HG03565 (cell line): Measurements from ENCODE around the gene MKRN1.
"Not testable (repeated sequence)": the region's sequence is repeated elsewhere in the genome, so short reads cannot be mapped to it uniquely, and the experiment has no call there.

Experiments used
- ATAC-seq: cut with Tn5 transposase; IDR thresholded peaks from one replicate; pipeline ENCODE4 v1.9.1; 2021; ENCODE audit warnings: mild to moderate bottlenecking, moderate library complexity; ENCODE audit not compliant: unreplicated experiment

Gene MKRN1, protein sequence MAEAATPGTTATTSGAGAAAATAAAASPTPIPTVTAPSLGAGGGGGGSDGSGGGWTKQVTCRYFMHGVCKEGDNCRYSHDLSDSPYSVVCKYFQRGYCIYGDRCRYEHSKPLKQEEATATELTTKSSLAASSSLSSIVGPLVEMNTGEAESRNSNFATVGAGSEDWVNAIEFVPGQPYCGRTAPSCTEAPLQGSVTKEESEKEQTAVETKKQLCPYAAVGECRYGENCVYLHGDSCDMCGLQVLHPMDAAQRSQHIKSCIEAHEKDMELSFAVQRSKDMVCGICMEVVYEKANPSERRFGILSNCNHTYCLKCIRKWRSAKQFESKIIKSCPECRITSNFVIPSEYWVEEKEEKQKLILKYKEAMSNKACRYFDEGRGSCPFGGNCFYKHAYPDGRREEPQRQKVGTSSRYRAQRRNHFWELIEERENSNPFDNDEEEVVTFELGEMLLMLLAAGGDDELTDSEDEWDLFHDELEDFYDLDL

GRCh38 chr7:140479062-140479738 lies at the start of gene MKRN1:
TSS of gene MKRN1 (minus strand) at chr7:140479505. CDS start at chr7:140479344, 161 bp downstream.
- ATAC-seq: peak; percentile 87

- ATAC-seq: no peak
Observed at GRCh38 chr7:140526787-140527664, 47.7 kb upstream of the MKRN1 start.

DNA sequence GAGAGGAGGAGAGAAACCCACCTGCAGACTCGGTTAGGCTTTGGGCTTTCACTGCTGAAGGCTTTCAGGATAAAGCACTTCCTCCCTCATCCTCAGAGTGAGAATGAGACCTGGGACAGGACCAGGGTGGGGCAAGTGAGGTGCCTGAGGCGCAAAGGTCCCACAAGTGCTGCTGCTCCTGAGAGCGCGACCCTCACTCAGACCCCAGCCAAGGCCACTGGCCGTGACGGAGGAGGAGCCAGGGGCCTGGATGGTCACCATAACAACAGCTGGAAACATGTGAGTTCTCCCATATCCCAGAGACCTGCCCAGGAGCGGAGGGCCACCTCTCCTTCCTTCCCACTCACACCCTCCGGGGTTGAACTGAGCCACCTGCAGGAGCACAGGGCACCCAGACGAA lies 46.9 kb upstream of the MKRN1 start:
- ATAC-seq: no peak

- ATAC-seq: no peak
Observed at GRCh38 chr7:140525743-140526142, 46.4 kb upstream of the MKRN1 start.

GRCh38 chr7:140521421-140521820 lies 42.1 kb upstream of the MKRN1 start:
- no peak for ATAC-seq

DNA sequence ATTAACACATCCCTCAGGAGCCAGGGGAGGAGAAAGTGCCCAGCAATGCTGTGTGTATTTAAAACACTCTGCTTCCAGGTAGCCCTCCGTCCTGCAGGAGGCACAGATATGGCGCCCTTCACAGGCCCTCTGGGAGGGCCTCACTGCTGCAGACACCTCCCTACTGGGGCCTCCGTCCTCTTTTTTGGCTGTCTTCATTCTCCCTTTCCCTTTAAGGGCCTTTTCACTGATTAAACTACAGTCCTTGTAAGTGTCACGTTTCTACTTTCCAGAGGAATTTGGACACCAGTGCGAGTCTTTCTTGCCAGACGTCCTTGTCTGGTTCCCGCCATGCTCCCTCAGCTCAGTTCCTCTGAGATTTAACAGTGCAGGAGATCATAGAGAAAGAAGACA lies 39.7 kb upstream of the MKRN1 start:
- ATAC-seq: no peak

GRCh38 chr7:140518370-140519006 lies 39.2 kb upstream of the MKRN1 start:
- no peak for ATAC-seq

DNA sequence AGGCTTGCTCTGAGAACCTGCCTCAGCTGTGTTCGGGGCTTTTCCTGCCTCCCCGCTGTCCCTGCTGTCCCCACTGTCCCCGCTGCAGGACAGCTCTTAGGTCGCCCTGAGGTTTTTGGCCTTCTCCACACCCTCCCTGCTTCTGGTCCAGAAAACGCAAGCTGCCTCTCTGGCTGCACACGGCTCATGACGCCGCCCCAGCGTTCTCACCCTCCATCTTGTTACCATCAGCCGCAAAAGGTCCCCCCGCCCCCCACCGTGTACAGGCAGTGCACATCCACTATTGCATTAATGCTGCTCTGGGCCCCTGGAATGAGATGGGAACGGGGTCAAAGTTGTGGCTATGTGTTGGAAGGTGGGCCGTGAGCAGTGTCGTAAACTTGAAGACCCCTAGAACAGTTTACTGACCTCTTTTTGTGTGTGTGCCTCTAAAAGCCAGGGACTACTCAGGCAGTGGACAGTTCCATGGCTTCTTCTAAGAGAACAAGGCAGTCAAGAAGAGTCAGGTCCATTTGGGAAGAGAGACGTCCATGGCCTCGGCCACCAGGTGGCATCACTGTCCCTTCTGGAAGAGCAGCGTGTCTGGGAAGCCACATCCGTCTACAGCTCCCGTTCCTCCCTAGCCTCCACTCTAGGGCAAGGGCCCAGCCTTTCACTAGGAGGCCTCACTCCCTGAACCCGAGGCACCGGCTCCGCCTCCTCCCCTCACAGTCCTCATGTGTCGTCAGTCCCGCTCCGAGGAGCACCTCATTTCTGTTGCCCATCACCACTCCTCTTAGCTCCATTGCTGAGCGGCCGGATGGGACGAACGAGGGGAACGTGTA lies 38.5 kb upstream of the MKRN1 start:
- no peak for ATAC-seq

- ATAC-seq: no peak
Observed at GRCh38 chr7:140512317-140513000, 33.2 kb upstream of the MKRN1 start.

DNA sequence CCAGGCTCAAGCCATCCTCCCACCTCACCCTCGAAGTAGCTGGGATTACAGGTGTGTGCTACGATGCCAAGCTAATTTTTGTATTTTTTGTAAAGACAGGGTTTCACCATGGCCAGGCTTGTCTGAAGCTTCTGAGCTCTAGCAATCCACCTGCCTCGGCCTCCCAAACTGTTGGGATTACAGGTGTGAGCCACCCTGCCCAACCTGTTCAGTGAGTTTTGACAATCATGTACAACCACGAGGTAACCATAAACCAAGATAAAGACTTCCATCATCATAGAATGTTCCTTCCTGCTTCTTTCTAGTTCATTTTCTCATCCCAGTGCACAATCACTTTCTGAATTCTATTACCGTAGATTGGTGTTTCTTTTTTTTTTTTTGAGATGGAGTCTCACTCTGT lies 30.5 kb upstream of the MKRN1 start:
- no peak for ATAC-seq

DNA sequence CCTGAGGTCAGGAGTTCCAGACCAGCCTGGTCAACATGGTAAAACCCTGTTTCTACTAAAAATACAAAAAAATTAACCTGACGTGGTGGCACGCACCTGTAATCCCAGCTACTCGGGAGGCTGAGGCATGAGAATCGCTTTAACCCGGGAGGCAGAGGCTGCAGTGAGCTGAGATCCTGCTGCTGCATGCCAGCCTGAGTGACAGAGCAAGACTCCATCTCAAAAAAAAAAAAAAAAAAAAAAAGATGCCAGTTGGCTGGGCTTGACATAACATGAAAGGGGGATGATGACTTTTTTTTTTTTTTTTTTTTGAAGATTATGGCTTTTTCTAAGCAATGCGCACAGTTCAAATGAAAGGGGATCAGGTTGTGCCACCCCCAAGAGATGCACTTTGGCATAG lies 28.3 kb upstream of the MKRN1 start:
- not testable (repeated sequence) for ATAC-seq

DNA sequence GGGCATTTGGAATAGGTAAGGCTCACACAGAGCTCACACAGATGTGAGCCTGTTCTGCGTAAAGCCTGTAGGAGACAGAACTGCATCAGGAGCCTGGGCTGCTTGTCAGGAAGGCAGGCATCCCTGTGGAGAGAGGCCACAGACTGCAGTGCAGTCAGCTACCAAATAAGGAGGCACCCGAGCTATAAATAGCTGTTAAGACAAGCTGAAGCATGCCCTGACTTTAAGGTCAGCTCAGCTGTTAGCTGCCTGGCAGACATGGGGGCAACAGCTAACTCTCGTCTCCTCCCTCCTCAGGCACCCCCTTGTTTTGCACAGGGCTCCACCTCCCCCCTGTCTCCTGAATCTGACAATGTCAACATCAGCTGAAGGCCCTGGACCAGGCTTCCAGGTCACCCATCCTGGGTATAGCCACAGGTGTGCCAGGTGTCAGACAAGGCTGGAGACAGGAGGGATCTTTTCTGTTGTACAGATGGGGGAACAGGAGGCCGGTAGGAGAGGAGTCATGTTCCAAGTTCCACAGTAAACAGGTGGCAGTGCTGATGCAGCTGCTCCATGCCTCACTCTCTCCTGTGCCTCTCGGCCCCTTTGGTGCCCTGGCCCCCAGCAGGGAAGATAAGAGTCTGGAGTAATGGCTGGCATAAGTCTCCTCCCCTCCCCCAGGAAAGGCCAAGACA lies 27.6 kb upstream of the MKRN1 start:
- ATAC-seq: no peak

DNA sequence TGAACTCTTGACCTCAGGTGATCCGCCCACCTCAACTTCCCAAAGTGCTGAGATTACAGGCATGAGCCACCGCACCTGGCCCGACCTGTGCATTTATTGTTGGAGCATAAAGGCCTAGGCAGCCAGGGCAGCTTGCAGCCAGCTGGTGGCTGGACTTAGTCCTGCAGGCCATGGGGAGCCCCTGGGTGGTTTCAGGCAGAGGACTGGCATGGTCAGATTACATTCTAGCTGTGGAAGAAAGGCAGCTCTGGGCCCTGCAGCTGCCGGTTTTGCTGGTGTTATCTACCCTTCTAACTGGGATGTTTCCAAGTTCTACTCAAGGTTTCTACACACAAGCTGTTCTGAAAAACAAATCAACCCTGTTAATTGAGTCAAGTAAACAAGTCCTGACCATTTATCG lies 22.7 kb upstream of the MKRN1 start:
- ATAC-seq: no peak

DNA sequence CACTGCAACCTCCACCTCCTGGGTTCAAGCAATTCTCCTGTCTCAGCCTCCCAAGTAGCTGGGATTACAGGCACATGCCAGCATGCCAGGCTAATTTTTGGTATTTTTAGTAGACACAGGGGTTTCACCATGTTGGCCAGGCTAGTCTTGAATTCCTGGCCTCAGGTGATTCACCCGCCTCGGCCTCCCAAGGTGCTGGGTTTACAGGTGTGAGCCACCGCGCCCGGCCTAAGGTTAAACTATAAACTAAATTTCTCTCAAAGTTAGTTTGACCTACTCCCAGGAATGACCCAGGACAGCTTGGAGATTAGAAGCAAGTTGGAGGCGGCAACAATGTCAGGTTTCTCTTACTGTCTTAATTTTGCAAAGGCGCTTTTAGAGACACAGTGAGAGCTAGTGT lies 18.5 kb upstream of the MKRN1 start:
- not testable (repeated sequence) for ATAC-seq

DNA sequence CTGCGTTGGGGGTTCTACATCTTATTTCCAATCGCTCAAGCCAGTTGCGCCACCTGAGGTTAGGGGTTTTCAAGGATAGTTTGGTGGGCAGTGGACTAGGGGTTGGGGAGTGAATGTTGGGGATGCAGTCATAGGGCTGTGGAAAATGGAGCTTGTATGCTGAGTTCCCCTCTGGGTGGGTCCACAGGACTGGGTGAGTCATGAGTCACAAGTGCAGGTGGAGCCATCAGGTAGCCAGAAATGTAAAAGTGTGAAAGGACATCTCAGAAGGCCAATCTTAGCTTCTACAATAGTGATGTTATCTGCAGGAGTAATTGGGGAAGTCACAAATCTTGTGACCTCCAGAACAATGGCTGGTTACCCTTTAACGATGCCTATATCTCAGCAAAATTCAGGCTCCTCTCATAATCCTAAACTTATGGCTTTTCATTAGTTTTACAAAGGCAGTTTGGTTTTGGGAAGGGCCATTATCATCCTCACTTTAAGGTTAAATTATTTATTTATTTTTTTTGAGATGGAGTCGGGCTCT lies 18.0 kb upstream of the MKRN1 start:
- ATAC-seq: no peak

- no peak for ATAC-seq
Observed at GRCh38 chr7:140495514-140496097, 16.3 kb upstream of the MKRN1 start.

DNA sequence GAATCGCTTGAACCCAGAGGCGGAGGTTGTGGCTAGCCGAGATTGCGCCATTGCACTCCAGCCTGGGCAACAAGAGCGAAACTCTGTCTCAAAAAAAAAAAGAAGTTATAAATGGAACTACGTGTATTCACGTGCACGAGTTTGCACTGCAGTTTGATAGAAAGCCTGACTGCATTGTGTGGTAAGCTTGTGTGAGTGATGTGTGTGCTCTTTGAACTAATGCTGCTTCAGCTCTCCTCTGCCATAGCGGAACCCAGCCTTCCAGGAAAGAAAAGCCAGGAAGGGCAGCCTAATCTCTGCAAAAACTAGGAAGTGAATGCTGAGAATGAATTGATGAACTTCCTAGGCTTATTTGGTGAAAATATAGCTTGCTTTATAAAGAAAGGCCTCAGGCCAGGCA lies 15.6 kb upstream of the MKRN1 start:
- ATAC-seq: no peak

GRCh38 chr7:140489026-140489359 lies 9.7 kb upstream of the MKRN1 start:
- no peak for ATAC-seq
